Caco-2 (cell line): ENCODE results near the gene FANCD2. TPM values are rescaled to one million over a fixed set of nuclear protein-coding genes. Genes with fewer than 3 reads are reported as not detected.

Source experiments
- Bru-seq: library from RNA; stranded (reverse); fragments of 400-500 nt; gene quantifications from one replicate; lab custom pipeline; 2021; lab: Mats Ljungman, UMichigan
- BruChase-seq, 2 experiments: library from RNA; stranded (reverse); fragments of 400-500 nt; gene quantifications; one replicate each; lab custom pipeline; 2021; lab: Mats Ljungman, UMichigan
- BruUV-seq: library from RNA; stranded (reverse); fragments of 400-500 nt; replicated peaks from 2 replicates; lab custom pipeline; 2021; lab: Mats Ljungman, UMichigan
- CTCF ChIA-PET: fragments of 300-600 bp; sonication (Branson Sonifier 250); formaldehyde crosslinking; loops from one replicate; lab custom pipeline; 2022; ENCODE audit warnings: antibody characterized with exemption; lab: Charles Lee
- POLR2A ChIA-PET: fragments of 300-600 bp; sonication (Branson Sonifier 250); formaldehyde crosslinking; loops from one replicate; lab custom pipeline; 2022; ENCODE audit warnings: antibody characterized with exemption; lab: Charles Lee
- DNase-seq, 2 experiments: peaks; one replicate each; pipeline versions ENCODE4 v3.0.0 to v3.0.0-alpha.2; 2020 to 2022
- H3K27me3 ChIP-seq: replicated peaks from 2 replicates; pipeline ENCODE4 v1.6.0; 2011; ENCODE audit warnings: low read length; ENCODE audit not compliant: control insufficient read depth, insufficient read depth
- H3K36me3 ChIP-seq: 2 replicates; pipeline ENCODE4 v1.5.1; 2011; ENCODE audit warnings: low read length; ENCODE audit not compliant: control insufficient read depth, insufficient read depth
- H3K4me1 ChIP-seq: fragments of 250-450 bp; sonication (Bioruptor Pico); 2 replicates; pipeline ENCODE4 v1.5.1; 2020; ENCODE audit warnings: mild to moderate bottlenecking
- H3K4me3 ChIP-seq: 2 replicates; pipeline ENCODE4 v1.5.1; 2011; ENCODE audit warnings: low read depth, mild to moderate bottlenecking, control low read depth, low read length
- H3K9me3 ChIP-seq: fragments of 250-450 bp; sonication (Bioruptor Pico); 2 replicates; pipeline ENCODE4 v1.5.1; 2020; ENCODE audit warnings: mild to moderate bottlenecking, moderate library complexity
- H3K27ac Mint-ChIP-seq: one replicate; pipeline ENCODE4 v1.8.0; 2022; ENCODE audit warnings: mixed read lengths; ENCODE audit not compliant: unreplicated experiment
- H3K27me3 Mint-ChIP-seq: one replicate; pipeline ENCODE4 v1.8.0; 2022; ENCODE audit warnings: mixed read lengths; ENCODE audit not compliant: insufficient read depth, unreplicated experiment
- H3K36me3 Mint-ChIP-seq: one replicate; pipeline ENCODE4 v1.8.0; 2022; ENCODE audit warnings: mild to moderate bottlenecking, mixed read lengths; ENCODE audit not compliant: insufficient read depth, unreplicated experiment
- H3K4me1 Mint-ChIP-seq: one replicate; pipeline ENCODE4 v1.8.0; 2022; ENCODE audit warnings: low read depth, mixed read lengths; ENCODE audit not compliant: unreplicated experiment
- H3K4me3 Mint-ChIP-seq: one replicate; pipeline ENCODE4 v1.8.0; 2022; ENCODE audit warnings: mild to moderate bottlenecking, moderate library complexity, mixed read lengths; ENCODE audit not compliant: unreplicated experiment
- H3K9me3 Mint-ChIP-seq: one replicate; pipeline ENCODE4 v1.8.0; 2022; ENCODE audit warnings: mixed read lengths; ENCODE audit not compliant: unreplicated experiment
- intact Hi-C: fragments of 100-400 bp; cut with micrococcal nuclease; formaldehyde crosslinking; loops from one replicate; pipeline ENCODE4 v1.10.0; 2022; ENCODE audit not compliant: unreplicated experiment
- long read RNA-seq: library from polyadenylated mRNA; stranded (forward); transcript quantifications from one replicate; pipeline ENCODE4 v2.0.0, GENCODE V29; 2022
- total RNA-seq: library from RNA; stranded (reverse); gene quantifications from 2 replicates; pipeline ENCODE4 v1.2.3, GENCODE V29; 2022
- TF ChIP-seq, protein P1 (sequence below), 2 experiments: fragments of 200-600 bp in 1 of 2; IDR thresholded peaks; 1 replicate in 1 of 2; 2 replicates in 1 of 2; pipeline versions ENCODE4 v1.5.1 to v1.8.0; 2011 to 2022; ENCODE audit warnings: antibody characterized with exemption in 1 of 2, control low read depth in 1 of 2, inconsistent platforms in 1 of 2, low read depth in 1 of 2, low read length in 1 of 2, mild to moderate bottlenecking in 1 of 2, moderate library complexity in 1 of 2; ENCODE audit not compliant: insufficient read depth in 1 of 2, severe bottlenecking in 1 of 2, unreplicated experiment in 1 of 2

FANCD2 gene
- total RNA-seq, result 35.6 and 36.5 TPM in 2 replicates
- percentile 68 among the genes with signal in this experiment for Bru-seq, nascent RNA
- BruChase-seq, experiment 1, labeled RNA remaining after a 2-hour chase, result percentile 77 among the genes with signal in this experiment
- BruChase-seq, experiment 2, labeled RNA remaining after a 6-hour chase, result percentile 74 among the genes with signal in this experiment
- long read RNA-seq, full-length matches to known transcripts, result 12 of 24 reads
- long read RNA-seq, partial matches to known transcripts, result 4 of 24 reads
- long read RNA-seq, other reads (novel, unspliced or antisense), result 8 of 24 reads

DNA sequence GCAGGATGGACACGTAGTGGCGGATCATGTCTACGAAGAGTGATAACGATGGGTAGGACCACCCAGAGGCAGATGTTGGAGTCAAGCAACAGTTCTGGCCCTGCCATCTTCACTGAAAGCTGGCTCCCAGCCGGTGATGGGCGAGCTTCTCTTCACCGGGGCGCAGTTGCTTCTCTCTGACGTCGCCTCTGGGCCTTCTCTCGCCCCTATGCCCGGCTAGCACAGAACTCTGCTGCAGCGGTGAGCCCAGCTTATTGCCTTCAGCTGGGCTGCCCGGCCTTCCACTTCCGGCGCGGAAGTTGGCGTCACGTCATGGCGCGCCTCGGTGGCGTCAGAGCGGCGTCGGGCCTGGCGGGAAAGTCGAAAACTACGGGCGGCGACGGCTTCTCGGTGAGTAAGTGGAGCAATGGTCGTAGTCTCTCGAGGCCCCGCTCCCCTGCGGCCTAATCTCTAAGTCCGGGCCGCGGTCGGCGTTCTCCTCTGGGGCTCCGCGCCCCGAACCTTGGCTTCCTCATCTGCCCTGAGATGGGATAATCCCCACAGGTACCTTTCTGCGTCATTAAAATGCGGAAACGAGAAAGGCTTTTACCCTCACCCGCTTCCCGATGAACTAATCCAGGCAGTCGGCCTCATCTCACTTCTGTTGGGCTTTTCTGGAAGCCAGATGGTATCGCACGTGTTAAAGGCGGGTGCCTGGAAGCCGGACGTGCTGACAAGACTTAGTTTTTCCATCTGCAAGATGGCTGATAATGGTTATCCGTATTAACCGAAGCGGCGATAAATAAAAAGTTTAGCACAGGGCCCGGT lies at the start of gene FANCD2:
Gene FANCD2, plus strand, starts transcription at position 354 of the 807 bp plus-strand sequence. CDS start 2,221 bp downstream, outside the sequence.
- intact Hi-C loops, result no loop called here
- Mint-ChIP-seq H3K9me3 (no peaks in the 10 kb centered on the region), H3K27ac (peak within 1 kb of the TSS; percentile 97), H3K4me1 (no peaks in the 10 kb centered on the region), H3K36me3 (peaks cover 17% of the 10 kb centered on the region), H3K27me3 (no peaks in the 10 kb centered on the region), H3K4me3 (peak within 1 kb of the TSS; percentile 92)
- TF ChIP-seq, protein P1, sequence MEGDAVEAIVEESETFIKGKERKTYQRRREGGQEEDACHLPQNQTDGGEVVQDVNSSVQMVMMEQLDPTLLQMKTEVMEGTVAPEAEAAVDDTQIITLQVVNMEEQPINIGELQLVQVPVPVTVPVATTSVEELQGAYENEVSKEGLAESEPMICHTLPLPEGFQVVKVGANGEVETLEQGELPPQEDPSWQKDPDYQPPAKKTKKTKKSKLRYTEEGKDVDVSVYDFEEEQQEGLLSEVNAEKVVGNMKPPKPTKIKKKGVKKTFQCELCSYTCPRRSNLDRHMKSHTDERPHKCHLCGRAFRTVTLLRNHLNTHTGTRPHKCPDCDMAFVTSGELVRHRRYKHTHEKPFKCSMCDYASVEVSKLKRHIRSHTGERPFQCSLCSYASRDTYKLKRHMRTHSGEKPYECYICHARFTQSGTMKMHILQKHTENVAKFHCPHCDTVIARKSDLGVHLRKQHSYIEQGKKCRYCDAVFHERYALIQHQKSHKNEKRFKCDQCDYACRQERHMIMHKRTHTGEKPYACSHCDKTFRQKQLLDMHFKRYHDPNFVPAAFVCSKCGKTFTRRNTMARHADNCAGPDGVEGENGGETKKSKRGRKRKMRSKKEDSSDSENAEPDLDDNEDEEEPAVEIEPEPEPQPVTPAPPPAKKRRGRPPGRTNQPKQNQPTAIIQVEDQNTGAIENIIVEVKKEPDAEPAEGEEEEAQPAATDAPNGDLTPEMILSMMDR (IDR thresholded peaks at IDR 0.05; ENCODE audit: insufficient read depth in 1 of 2, low read depth in 1 of 2, low read length in 1 of 2, severe bottlenecking in 1 of 2, unreplicated experiment in 1 of 2), result no peak
- H3K4me1 ChIP-seq, result peaks cover 6% of the 10 kb centered on the region; the same call in 1 of the 2 replicates
- ChIA-PET POLR2A (interaction anchor here (1.0 to 1.3 kb wide), 3 partner anchors 15 to 234 kb away, joined by 3 to 9 read pairs (median 9); partner anchors contain the start of genes ARPC4, CRELD1 and TADA3), CTCF (interaction anchor here (0.6 to 1.0 kb wide), 2 partner anchors 39 to 94 kb away, joined by 4 to 6 read pairs; partner anchors contain the start of gene EMC3)
- peak; percentile 88 to 94 for DNase-seq
- BruUV-seq, result TSS peak; percentile 90
- H3K36me3 ChIP-seq, result peaks cover 1% of the 10 kb centered on the region; the same call in 1 of the 2 replicates
- no peaks in the 10 kb centered on the region for H3K9me3 ChIP-seq
- H3K27me3 ChIP-seq, result no peaks in the 10 kb centered on the region
- peak within 1 kb of the TSS; percentile 93 for H3K4me3 ChIP-seq

DNA sequence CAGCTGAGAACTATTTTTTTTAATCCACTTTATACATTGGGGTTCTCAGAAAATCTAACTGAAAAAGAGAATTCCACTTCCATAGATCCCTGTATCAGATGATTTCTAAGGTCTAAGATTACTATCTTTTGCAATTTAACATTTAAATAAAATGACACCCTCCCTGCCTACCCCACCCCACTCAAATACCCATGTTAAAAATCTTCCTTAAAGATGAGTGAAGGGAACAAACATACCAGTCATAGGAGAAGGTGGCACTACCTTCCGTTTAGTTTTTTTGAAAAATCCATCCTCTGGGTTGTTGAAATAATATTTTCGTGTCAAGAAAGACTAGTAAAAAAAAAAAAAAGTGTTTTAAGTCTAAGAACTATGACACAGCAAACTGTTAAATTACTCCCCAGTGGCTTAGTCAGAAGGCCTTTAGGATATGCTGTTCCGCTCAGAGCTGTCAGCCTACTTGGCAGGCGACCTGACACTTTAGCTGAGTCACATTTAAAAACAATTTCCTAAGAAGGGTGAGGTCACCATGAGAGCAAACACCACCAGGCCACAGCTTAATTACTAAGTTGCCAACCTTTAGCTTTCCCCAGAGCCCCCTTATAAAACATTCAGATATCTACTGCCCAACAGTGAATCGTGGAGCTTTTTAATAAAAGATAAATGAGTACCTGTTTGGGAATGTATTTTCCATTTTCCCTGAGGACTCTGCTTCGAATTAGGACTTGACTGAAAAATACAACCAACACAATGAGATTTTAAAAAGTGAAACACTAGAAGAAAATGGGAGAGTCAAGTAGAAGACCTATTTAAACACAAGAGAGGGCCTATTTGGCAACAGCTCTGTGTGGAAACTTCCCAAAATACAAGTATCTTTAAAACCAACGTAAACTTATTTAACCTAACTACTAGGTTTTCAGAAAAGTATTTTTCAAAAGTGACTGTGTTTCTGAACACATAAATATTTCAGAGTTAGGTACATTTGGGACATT lies 49.2 kb upstream of the FANCD2 start:
- intact Hi-C loops, result no loop called here
- Histone ChIP-seq H3K4me1 (peaks cover 11% of the 10 kb centered on the region), H3K4me3 (no peak overlapping the region), H3K36me3 (peaks cover 2% of the 10 kb centered on the region; the same call in 1 of the 2 replicates), H3K9me3 (no peaks in the 10 kb centered on the region), H3K27me3 (no peaks in the 10 kb centered on the region)
- Mint-ChIP-seq H3K27ac (no peak overlapping the region), H3K4me1 (no peaks in the 10 kb centered on the region), H3K4me3 (no peak overlapping the region), H3K9me3 (no peaks in the 10 kb centered on the region), H3K36me3 (peaks cover 55% of the 10 kb centered on the region), H3K27me3 (no peaks in the 10 kb centered on the region)
- ChIA-PET CTCF (interaction anchor here (0.7 kb wide), 1 partner anchor 9 kb away, joined by 3 read pairs; no protein-coding TSS in a partner anchor), POLR2A (interaction anchor here (0.6 to 1.1 kb wide), 3 partner anchors 10 to 45 kb away, joined by 3 to 8 read pairs (median 3); partner anchors contain the start of gene EMC3)
- no TSS peak for BruUV-seq
- peak; percentile 38 to 40 for DNase-seq
- TF ChIP-seq, protein P1 (IDR thresholded peaks at IDR 0.05; ENCODE audit: insufficient read depth in 1 of 2, low read depth in 1 of 2, low read length in 1 of 2, severe bottlenecking in 1 of 2, unreplicated experiment in 1 of 2), result no peak
